WERI-Rb-1 (cell line): ENCODE measurements around the gene RANBP17.

Experiments used
- DNase-seq: peaks from one replicate; pipeline ENCODE4 v3.0.0-alpha.2; 2020
- H3K27ac ChIP-seq: fragments of 250-450 bp; sonication (Bioruptor Pico); 2 replicates; pipeline ENCODE4 v1.5.1; 2020; ENCODE audit warnings: mild to moderate bottlenecking, moderate library complexity
- H3K27me3 ChIP-seq: fragments of 250-450 bp; sonication (Bioruptor Pico); 2 replicates; pipeline ENCODE4 v1.5.1; 2021; ENCODE audit warnings: mild to moderate bottlenecking, low read depth, moderate library complexity; ENCODE audit not compliant: insufficient read depth, severe bottlenecking
- H3K36me3 ChIP-seq: fragments of 250-450 bp; sonication (Bioruptor Pico); 2 replicates; pipeline ENCODE4 v1.5.1; 2020; ENCODE audit warnings: mild to moderate bottlenecking, moderate library complexity
- H3K4me3 ChIP-seq: 2 replicates; pipeline ENCODE4 v1.5.1; 2011; ENCODE audit warnings: low read depth, mild to moderate bottlenecking, control low read depth, low read length
- H3K9me3 ChIP-seq: fragments of 250-450 bp; sonication (Bioruptor Pico); 2 replicates; pipeline ENCODE4 v1.5.1; 2021; ENCODE audit warnings: mild to moderate bottlenecking, moderate library complexity; ENCODE audit not compliant: severe bottlenecking
- TF ChIP-seq, protein P1 (sequence below): IDR thresholded peaks from 2 replicates; pipeline ENCODE4 v1.5.1; 2011; ENCODE audit warnings: low read depth, mild to moderate bottlenecking, control low read depth, inconsistent platforms, low read length

Gene RANBP17

DNA sequence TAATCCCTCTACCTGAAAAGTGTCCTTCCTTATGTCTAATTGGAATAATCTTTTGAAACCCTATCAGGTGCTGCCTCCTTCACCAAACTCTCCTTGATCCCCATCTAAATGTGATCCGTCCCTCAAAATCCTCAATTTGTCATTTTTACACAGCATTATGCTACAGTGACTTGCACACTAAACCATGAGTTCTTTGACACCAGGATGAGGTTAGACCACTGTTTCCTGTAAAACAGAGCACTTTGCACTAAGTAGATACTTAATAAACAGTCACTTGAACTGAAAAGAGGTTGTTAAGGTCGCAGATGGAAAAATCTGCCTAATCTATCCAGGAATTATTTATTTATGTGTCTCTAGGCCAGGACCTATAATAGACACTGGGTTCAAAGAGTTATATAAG lies 403.0 kb downstream of the RANBP17 start:
- H3K27ac ChIP-seq = no peak overlapping the region
- H3K4me3 ChIP-seq = no peak overlapping the region
- no peak for DNase-seq
- no peaks in the 10 kb centered on the region for H3K9me3 ChIP-seq
- H3K27me3 ChIP-seq = no peaks in the 10 kb centered on the region
- TF ChIP-seq, protein P1, sequence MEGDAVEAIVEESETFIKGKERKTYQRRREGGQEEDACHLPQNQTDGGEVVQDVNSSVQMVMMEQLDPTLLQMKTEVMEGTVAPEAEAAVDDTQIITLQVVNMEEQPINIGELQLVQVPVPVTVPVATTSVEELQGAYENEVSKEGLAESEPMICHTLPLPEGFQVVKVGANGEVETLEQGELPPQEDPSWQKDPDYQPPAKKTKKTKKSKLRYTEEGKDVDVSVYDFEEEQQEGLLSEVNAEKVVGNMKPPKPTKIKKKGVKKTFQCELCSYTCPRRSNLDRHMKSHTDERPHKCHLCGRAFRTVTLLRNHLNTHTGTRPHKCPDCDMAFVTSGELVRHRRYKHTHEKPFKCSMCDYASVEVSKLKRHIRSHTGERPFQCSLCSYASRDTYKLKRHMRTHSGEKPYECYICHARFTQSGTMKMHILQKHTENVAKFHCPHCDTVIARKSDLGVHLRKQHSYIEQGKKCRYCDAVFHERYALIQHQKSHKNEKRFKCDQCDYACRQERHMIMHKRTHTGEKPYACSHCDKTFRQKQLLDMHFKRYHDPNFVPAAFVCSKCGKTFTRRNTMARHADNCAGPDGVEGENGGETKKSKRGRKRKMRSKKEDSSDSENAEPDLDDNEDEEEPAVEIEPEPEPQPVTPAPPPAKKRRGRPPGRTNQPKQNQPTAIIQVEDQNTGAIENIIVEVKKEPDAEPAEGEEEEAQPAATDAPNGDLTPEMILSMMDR = no peak
- no peaks in the 10 kb centered on the region for H3K36me3 ChIP-seq

DNA sequence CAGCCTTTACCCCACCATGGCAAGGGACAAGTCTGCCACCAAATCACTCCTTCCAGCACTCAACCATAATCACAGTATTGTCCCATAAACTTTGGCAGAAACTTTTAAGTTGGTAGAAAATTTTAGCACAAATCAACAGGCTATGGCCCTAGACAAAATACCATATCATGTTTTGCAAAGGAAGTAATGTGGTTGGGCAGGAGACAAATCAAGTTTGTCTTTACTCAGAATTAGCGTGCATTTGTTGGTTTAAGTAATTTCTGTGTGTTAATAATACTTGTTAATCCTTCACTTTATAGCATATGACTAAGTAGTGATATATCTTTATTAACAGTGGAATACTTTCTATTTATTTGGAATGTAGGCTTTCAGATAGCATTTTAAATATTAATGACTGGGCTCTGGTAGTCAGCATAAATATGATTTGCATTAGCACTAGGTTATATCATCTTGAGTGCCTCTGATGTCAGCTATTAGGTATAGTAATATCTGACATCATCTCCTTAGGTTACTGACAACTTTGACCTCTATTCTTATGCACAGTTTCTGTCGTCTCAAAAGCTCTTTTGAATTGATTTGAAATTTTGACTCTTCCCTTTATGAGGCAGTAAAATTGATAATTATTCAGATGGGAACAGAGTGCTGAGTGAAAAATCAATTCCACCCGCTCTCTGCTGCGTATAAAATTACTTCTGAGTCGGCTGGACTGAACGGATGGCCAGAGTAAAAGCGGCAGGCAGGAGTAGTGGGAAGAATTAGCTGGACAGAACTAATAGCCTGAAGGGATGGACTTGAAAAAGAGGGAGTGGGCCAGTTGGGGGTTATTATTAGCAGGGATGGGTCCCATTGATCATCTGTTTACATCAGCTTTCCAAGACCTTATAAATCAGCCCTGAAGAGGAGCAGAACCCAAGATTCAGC lies 407.1 kb downstream of the RANBP17 start:
- H3K36me3 ChIP-seq = no peaks in the 10 kb centered on the region
- no peaks in the 10 kb centered on the region for H3K27me3 ChIP-seq
- H3K4me3 ChIP-seq = no peak overlapping the region
- TF ChIP-seq, protein P1 = no peak
- H3K9me3 ChIP-seq = no peaks in the 10 kb centered on the region
- no peak overlapping the region for H3K27ac ChIP-seq
- DNase-seq = no peak

DNA sequence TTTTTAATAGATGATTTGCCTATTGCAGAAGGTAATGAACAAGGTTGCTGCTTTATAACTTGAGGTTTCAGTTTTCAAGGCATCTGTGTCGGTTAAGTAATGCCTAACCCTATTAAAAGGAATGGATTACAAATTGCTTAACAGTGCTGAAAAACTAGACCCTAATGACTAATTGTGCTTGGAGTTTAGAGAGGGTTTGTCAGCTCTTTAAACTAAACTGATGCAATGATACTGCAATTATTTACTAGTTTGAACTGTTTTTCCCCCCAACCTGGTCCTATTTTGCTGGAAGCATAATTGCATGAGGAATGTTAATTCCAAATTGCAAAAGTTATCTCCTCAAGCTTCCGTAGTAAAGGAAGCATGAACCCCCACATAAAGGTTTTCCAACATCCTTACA lies 407.9 kb downstream of the RANBP17 start:
- H3K27ac ChIP-seq = no peak overlapping the region
- TF ChIP-seq, protein P1 = no peak
- no peaks in the 10 kb centered on the region for H3K9me3 ChIP-seq
- DNase-seq = no peak
- no peak overlapping the region for H3K4me3 ChIP-seq
- no peaks in the 10 kb centered on the region for H3K27me3 ChIP-seq
- H3K36me3 ChIP-seq = no peaks in the 10 kb centered on the region

DNA sequence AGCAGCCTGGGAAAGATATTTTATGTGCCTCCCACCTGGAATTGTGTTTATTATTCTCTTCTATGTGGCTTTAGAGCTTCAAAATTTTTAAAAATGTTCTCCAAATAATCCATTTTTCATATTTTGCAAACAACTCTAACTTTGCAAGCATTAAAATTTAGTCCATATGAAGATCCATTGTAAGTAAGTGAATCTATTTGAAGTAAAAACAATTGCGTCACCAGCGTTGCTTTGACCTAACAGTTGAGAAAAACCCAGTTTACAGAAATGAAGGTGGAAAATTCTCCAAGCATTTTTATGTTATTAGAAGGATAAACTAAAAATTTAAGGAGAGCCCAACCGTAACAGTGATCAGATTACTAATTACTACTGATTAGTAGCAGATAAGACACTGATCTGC lies 408.3 kb downstream of the RANBP17 start:
- Histone ChIP-seq H3K4me3 (no peak overlapping the region), H3K27me3 (no peaks in the 10 kb centered on the region), H3K36me3 (no peaks in the 10 kb centered on the region), H3K9me3 (no peaks in the 10 kb centered on the region), H3K27ac (no peak overlapping the region)
- DNase-seq = no peak
- TF ChIP-seq, protein P1 = no peak

DNA sequence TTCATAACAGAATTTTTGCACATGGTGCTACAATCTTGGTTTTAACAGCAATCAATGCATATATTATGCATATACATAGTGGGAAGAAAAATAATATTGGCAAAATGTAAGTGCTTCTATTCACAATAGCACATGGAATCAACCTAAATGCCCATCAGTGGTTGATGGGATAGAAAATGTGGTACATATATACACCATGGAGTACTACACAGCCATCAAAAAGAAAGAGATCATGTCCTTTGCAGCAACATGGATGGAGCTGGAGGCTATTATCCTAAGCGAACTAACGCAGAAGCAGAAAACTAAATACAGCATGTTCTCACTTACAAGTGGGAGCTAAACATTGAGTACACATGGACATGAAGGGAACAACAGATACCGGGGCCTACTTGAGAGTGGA lies 410.0 kb downstream of the RANBP17 start:
- H3K4me3 ChIP-seq = no peak overlapping the region
- no peak for DNase-seq
- TF ChIP-seq, protein P1 = no peak
- H3K27me3 ChIP-seq = no peaks in the 10 kb centered on the region
- no peaks in the 10 kb centered on the region for H3K36me3 ChIP-seq
- no peak overlapping the region for H3K27ac ChIP-seq
- H3K9me3 ChIP-seq = no peaks in the 10 kb centered on the region
